NB4 (cell line): ENCODE results near the gene LITAFD.

Source experiments
- DNase-seq: peaks from one replicate; pipeline ENCODE4 v3.0.0; 2010; ENCODE audit warnings: low read depth
- H3K4me3 ChIP-seq: one replicate; pipeline ENCODE4 v1.5.1; 2011; ENCODE audit warnings: mild to moderate bottlenecking, low read depth, low read length, moderate library complexity
- MYC ChIP-seq: IDR thresholded peaks from 2 replicates; pipeline ENCODE4 v1.6.1; 2011; ENCODE audit warnings: low read depth, low read length
- POLR2A ChIP-seq: IDR thresholded peaks from 2 replicates; pipeline ENCODE4 v1.6.1; 2011; ENCODE audit warnings: mild to moderate bottlenecking; ENCODE audit not compliant: insufficient read length; ENCODE audit errors: extremely low read depth
- TF ChIP-seq, protein P1 (sequence below): IDR thresholded peaks from 2 replicates; pipeline ENCODE4 v1.6.1; 2011; ENCODE audit warnings: low read depth, low read length
- TF ChIP-seq, protein P2 (sequence below): IDR thresholded peaks from one replicate; pipeline ENCODE4 v1.5.1; 2012; ENCODE audit warnings: low read depth, low read length

Gene LITAFD

DNA sequence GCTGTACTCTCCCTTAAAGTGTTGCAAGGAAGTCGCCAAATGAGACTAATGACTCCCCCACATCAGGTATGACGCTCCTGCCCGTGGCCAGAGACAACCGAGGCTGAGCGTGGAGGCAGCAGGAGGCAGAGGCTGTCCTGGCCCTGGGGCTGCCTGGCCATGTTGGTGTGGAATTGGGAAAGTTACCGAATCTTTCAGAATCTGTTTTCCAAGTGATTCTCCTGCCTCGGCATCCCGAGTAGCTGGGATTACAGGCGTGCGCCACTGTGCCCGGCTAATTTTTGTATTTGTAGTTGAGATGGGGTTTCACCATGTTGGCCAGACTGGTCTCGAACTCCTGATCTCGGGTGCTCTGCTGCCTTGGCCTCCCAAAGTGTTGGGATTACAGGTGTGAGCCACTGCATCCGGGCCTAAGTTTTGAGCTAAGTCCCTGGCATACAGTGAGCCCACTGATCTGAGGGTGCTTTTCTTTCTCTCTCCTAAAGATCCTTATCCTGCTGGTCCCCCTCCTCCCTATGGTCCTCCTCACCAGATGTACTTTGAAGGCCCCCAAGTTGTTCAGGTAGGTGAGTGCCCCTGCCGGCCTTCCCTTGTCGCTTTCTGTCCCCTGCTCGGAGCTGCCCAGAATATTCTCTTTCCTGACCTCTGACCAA lies 700 bp downstream of the LITAFD start:
- no peak for DNase-seq
- no peak overlapping the region for H3K4me3 ChIP-seq
- no peak for TF ChIP-seq MYC
- TF ChIP-seq, protein P1, sequence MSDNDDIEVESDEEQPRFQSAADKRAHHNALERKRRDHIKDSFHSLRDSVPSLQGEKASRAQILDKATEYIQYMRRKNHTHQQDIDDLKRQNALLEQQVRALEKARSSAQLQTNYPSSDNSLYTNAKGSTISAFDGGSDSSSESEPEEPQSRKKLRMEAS = no peak
- no peak for TF ChIP-seq POLR2A
- TF ChIP-seq, protein P2, sequence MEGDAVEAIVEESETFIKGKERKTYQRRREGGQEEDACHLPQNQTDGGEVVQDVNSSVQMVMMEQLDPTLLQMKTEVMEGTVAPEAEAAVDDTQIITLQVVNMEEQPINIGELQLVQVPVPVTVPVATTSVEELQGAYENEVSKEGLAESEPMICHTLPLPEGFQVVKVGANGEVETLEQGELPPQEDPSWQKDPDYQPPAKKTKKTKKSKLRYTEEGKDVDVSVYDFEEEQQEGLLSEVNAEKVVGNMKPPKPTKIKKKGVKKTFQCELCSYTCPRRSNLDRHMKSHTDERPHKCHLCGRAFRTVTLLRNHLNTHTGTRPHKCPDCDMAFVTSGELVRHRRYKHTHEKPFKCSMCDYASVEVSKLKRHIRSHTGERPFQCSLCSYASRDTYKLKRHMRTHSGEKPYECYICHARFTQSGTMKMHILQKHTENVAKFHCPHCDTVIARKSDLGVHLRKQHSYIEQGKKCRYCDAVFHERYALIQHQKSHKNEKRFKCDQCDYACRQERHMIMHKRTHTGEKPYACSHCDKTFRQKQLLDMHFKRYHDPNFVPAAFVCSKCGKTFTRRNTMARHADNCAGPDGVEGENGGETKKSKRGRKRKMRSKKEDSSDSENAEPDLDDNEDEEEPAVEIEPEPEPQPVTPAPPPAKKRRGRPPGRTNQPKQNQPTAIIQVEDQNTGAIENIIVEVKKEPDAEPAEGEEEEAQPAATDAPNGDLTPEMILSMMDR = no peak

GRCh38 chr16:8885674-8886592 lies 3.8 kb downstream of the LITAFD start:
- TF ChIP-seq, protein P2 = no peak
- no peak for TF ChIP-seq POLR2A
- H3K4me3 ChIP-seq = no peak overlapping the region
- DNase-seq = peak; percentile 24

DNA sequence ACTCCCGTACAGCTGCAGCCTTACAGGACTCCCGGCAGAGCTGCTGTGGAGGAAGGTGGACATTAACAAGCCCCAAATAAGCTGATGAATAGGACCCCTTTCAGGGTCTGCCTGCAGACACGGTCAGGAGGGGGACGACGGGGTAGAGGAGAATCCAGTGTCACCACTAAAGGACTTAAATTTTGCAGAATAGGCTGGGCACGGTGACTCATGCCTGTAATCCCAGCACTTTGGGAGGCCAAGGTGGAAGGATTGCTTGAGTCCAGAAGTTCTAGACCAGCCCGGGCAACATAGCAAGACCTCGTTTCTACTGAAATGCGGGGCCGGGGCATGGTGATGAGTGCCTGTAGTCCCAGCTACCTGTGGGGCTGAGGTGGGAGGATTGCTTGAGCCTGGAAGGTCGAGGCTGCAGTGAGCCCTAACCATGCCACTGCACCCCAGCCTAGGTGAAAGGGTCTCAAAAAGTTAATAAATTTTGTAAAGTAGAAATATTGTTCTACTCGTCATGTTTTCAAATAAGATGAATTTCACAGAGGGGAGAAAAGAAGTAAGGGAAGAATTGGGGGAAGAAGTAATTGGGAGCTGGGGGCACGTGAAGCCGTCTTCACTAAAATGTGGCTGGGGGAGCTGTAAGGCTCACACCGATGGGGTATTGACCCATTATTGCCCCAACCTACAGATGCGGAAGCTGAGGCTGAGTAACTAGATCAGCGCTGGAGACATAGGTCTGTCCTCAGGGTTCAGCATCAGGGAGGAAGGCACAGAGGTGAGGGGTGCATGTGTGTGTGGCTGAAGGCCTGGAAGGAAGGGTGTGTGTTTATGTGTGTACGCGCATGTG lies 4.7 kb downstream of the LITAFD start:
- TF ChIP-seq POLR2A (no peak), MYC (no peak)
- TF ChIP-seq, protein P1 = no peak
- TF ChIP-seq, protein P2 = no peak
- DNase-seq = no peak
- no peak overlapping the region for H3K4me3 ChIP-seq

DNA sequence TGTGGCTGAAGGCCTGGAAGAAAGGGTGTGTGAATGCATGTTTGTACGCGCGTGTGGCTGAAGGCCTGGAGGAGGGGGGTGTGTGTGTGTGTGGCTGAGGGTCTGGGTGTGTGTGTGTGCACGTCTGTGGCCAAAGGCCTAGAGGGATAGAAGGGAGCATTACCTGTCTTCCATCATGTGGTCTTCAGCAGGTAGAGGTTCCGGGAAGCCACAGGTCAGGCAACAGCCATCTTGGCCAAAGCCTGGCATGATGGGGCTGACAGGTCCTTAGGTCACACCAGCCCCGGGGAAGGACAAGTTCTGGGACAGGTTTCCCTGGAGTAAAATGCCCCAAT lies 5.2 kb downstream of the LITAFD start:
- H3K4me3 ChIP-seq = no peak overlapping the region
- TF ChIP-seq MYC = no peak
- TF ChIP-seq, protein P1 = no peak
- TF ChIP-seq, protein P2 = no peak
- TF ChIP-seq POLR2A = no peak
- no peak for DNase-seq

- DNase-seq = no peak
- no peak overlapping the region for H3K4me3 ChIP-seq
- TF ChIP-seq POLR2A (no peak), MYC (no peak)
- TF ChIP-seq, protein P1 = no peak
- TF ChIP-seq, protein P2 = no peak
Observed at GRCh38 chr16:8887952-8888560, 5.9 kb downstream of the LITAFD start.
